H9 (cell line): ENCODE data around the gene MMEL1. TPM values are rescaled to one million over a fixed set of nuclear protein-coding genes. Genes with fewer than 3 reads are reported as not detected.

Experiments
- DNase-seq: peaks from one replicate; pipeline ENCODE4 v3.0.0-alpha.2; 2017
- H2AFZ ChIP-seq: one replicate; pipeline ENCODE4 v1.6.1; 2013; ENCODE audit warnings: mild to moderate bottlenecking, low read length, control low read depth, moderate library complexity
- H2AK5ac ChIP-seq: 2 replicates; pipeline ENCODE4 v1.6.1; 2013; ENCODE audit warnings: low read length, control low read depth, mixed read lengths; ENCODE audit not compliant: insufficient read length
- H2BK120ac ChIP-seq: one replicate; pipeline ENCODE4 v1.6.1; 2013; ENCODE audit warnings: low read depth, mild to moderate bottlenecking, low read length, control low read depth, inconsistent platforms; ENCODE audit not compliant: poor library complexity, severe bottlenecking
- H2BK12ac ChIP-seq: 2 replicates; pipeline ENCODE4 v1.6.1; 2013; ENCODE audit warnings: low read length, control low read depth, mixed read lengths, low read depth; ENCODE audit not compliant: insufficient read length
- H2BK15ac ChIP-seq: 2 replicates; pipeline ENCODE4 v1.6.1; 2013; ENCODE audit warnings: low read depth, low read length, control low read depth
- H2BK20ac ChIP-seq: one replicate; pipeline ENCODE4 v1.6.1; 2013; ENCODE audit warnings: low read depth, mild to moderate bottlenecking, low read length, control low read depth, inconsistent platforms; ENCODE audit not compliant: poor library complexity, severe bottlenecking
- H2BK5ac ChIP-seq: 2 replicates; pipeline ENCODE4 v1.6.1; 2013; ENCODE audit warnings: low read length, control low read depth, mixed read lengths; ENCODE audit not compliant: insufficient read length
- H3K14ac ChIP-seq: 2 replicates; pipeline ENCODE4 v1.6.1; 2013; ENCODE audit warnings: low read length, control low read depth; ENCODE audit not compliant: insufficient read depth
- H3K18ac ChIP-seq: 2 replicates; pipeline ENCODE4 v1.6.1; 2013; ENCODE audit warnings: low read depth, mild to moderate bottlenecking, mixed read lengths, low read length, control low read depth; ENCODE audit not compliant: insufficient read length
- H3K23ac ChIP-seq: 2 replicates; pipeline ENCODE4 v1.6.1; 2013; ENCODE audit warnings: low read length, control low read depth, mixed read lengths, low read depth; ENCODE audit not compliant: insufficient read length
- H3K23me2 ChIP-seq: 2 replicates; pipeline ENCODE4 v1.6.1; 2013; ENCODE audit warnings: low read depth, mild to moderate bottlenecking, mixed read lengths, low read length, control low read depth; ENCODE audit not compliant: insufficient read length, poor library complexity, severe bottlenecking
- H3K27ac ChIP-seq: 2 replicates; pipeline ENCODE4 v1.5.1; 2013; ENCODE audit warnings: low read length, control low read depth, mixed read lengths, low read depth; ENCODE audit not compliant: insufficient read length
- H3K27me3 ChIP-seq: 2 replicates; pipeline ENCODE4 v1.6.1; 2013; ENCODE audit warnings: low read length, control low read depth, inconsistent platforms; ENCODE audit not compliant: insufficient read depth
- H3K4ac ChIP-seq: 2 replicates; pipeline ENCODE4 v1.6.1; 2013; ENCODE audit warnings: low read depth, mild to moderate bottlenecking, control low read depth, inconsistent platforms, low read length, moderate library complexity
- H3K4me1 ChIP-seq: 2 replicates; pipeline ENCODE4 v1.6.1; 2013; ENCODE audit warnings: low read length, control low read depth, inconsistent platforms; ENCODE audit not compliant: insufficient read depth
- H3K4me2 ChIP-seq: 2 replicates; pipeline ENCODE4 v1.6.1; 2013; ENCODE audit warnings: low read length, control low read depth, mixed read lengths; ENCODE audit not compliant: insufficient read length, insufficient read depth
- H3K56ac ChIP-seq: 2 replicates; pipeline ENCODE4 v1.6.1; 2013; ENCODE audit warnings: low read depth, mild to moderate bottlenecking, mixed read lengths, low read length, control low read depth; ENCODE audit not compliant: insufficient read length
- H3K79me1 ChIP-seq: 2 replicates; pipeline ENCODE4 v1.6.1; 2013; ENCODE audit warnings: low read depth, mild to moderate bottlenecking, moderate library complexity, low read length, control low read depth, inconsistent platforms; ENCODE audit not compliant: insufficient read depth, poor library complexity, severe bottlenecking
- H3K79me2 ChIP-seq: 2 replicates; pipeline ENCODE4 v1.6.1; 2013; ENCODE audit warnings: low read length, control low read depth, inconsistent platforms; ENCODE audit not compliant: insufficient read depth
- H3K9ac ChIP-seq: 2 replicates; pipeline ENCODE4 v1.6.1; 2013; ENCODE audit warnings: low read length, control low read depth, mixed read lengths; ENCODE audit not compliant: insufficient read length; ENCODE audit errors: extremely low read depth
- H3K9me3 ChIP-seq: one replicate; pipeline ENCODE4 v1.6.1; 2013; ENCODE audit warnings: low read depth, low read length, inconsistent platforms; ENCODE audit not compliant: control insufficient read depth
- H3T11ph ChIP-seq: one replicate; pipeline ENCODE4 v1.6.1; 2013; ENCODE audit warnings: mild to moderate bottlenecking, low read length, control low read depth, inconsistent platforms
- H4K20me1 ChIP-seq: one replicate; pipeline ENCODE4 v1.6.1; 2013; ENCODE audit not compliant: control insufficient read depth, insufficient read length, insufficient read depth
- H4K5ac ChIP-seq: 2 replicates; pipeline ENCODE4 v1.6.1; 2013; ENCODE audit warnings: low read depth, mild to moderate bottlenecking, mixed read lengths, low read length, control low read depth; ENCODE audit not compliant: insufficient read length
- H4K8ac ChIP-seq: replicated peaks from 2 replicates; pipeline ENCODE4 v1.6.1; 2013; ENCODE audit warnings: low read length, control low read depth, mixed read lengths, low read depth; ENCODE audit not compliant: insufficient read length
- H4K91ac ChIP-seq: 2 replicates; pipeline ENCODE4 v1.6.1; 2013; ENCODE audit warnings: low read depth, mild to moderate bottlenecking, moderate library complexity, mixed read lengths, low read length, control low read depth; ENCODE audit not compliant: insufficient read length
- H3K27ac Mint-ChIP-seq, 3 experiments: 2 replicates in 2 of 3; 3 replicates in 1 of 3; pipeline ENCODE4 v1.8.0; 2020 to 2021; ENCODE audit warnings: mixed read lengths in 3 of 3, mild to moderate bottlenecking in 1 of 3, moderate library complexity in 1 of 3
- H3K27me3 Mint-ChIP-seq: 2 replicates; pipeline ENCODE4 v1.8.0; 2021; ENCODE audit warnings: low read depth, mild to moderate bottlenecking, moderate library complexity, mixed read lengths
- H3K36me3 Mint-ChIP-seq, 3 experiments: 2 replicates in 2 of 3; 3 replicates in 1 of 3; pipeline ENCODE4 v1.8.0; 2020 to 2021; ENCODE audit warnings: low read depth in 3 of 3, mixed read lengths in 3 of 3; ENCODE audit not compliant: insufficient read depth in 1 of 3
- H3K4me1 Mint-ChIP-seq, 2 experiments: 2 replicates each; pipeline ENCODE4 v1.8.0; 2020; ENCODE audit warnings: mixed read lengths in 2 of 2
- H3K4me3 Mint-ChIP-seq, 2 experiments: 2 replicates in 1 of 2; 3 replicates in 1 of 2; pipeline ENCODE4 v1.8.0; 2020 to 2021; ENCODE audit warnings: mild to moderate bottlenecking in 2 of 2, mixed read lengths in 2 of 2, moderate library complexity in 1 of 2
- H3K9me3 Mint-ChIP-seq, 2 experiments: 2 replicates in 1 of 2; 3 replicates in 1 of 2; pipeline ENCODE4 v1.8.0; 2020; ENCODE audit warnings: mild to moderate bottlenecking in 2 of 2, mixed read lengths in 2 of 2, moderate library complexity in 1 of 2
- CTCF ChIP-seq: fragments of 200-600 bp; sonication (generic); conservative IDR thresholded peaks from 3 replicates; pipeline ENCODE4 v1.8.0; 2021; ENCODE audit warnings: antibody characterized with exemption, mild to moderate bottlenecking
- WGBS: extraction: QIAGEN DNeasy Blood & Tissue Kit; methylation state at CpG from one replicate; pipeline ENCODE4 v1.1.7; 2013; ENCODE audit warnings: missing lambda C conversion rate, low lambda C conversion rate, mixed read lengths; ENCODE audit not compliant: insufficient read length; ENCODE audit errors: extremely low coverage; 5-methylcytosine and 5-hydroxymethylcytosine counted together
- total RNA-seq: library from RNA; stranded (reverse); gene quantifications from 2 replicates; pipeline ENCODE4 v1.2.1, GENCODE V29; 2021

MMEL1 gene
- total RNA-seq, 1 experiment from 2014 or later: 0.42 TPM

- no peak overlapping the region for H2AK5ac ChIP-seq
- H4K91ac ChIP-seq: no peak overlapping the region
- H3K27ac ChIP-seq: no peak overlapping the region
- Mint-ChIP-seq H3K27me3 (peaks cover 42% of the 10 kb centered on the region), H3K4me3 (no peak overlapping the region), H3K27ac (peak overlapping the region in 1 of 3 experiments; percentile 39; a peak in 1 of 7 replicates), H3K4me1 (peaks cover 3 to 20% of the 10 kb centered on the region in 2 experiments; a peak in 2 of 4 replicates), H3K9me3 (no peaks in the 10 kb centered on the region; a peak in 1 of 5 replicates), H3K36me3 (no peaks in the 10 kb centered on the region)
- no peak overlapping the region for H3T11ph ChIP-seq
- no CpG with 5 or more reads among the region's 11 CpGs for WGBS
- TF ChIP-seq CTCF: no peak
- no peaks in the 10 kb centered on the region for H4K20me1 ChIP-seq
- H3K4me2 ChIP-seq: no peak overlapping the region
- H3K4me1 ChIP-seq: no peaks in the 10 kb centered on the region
- H3K9me3 ChIP-seq: no peaks in the 10 kb centered on the region
- H4K8ac ChIP-seq: no peak overlapping the region
- peaks cover 11% of the 10 kb centered on the region for H3K23me2 ChIP-seq
- no peak for DNase-seq
- no peak overlapping the region for H3K9ac ChIP-seq
- H2BK15ac ChIP-seq: no peak overlapping the region
- H2BK5ac ChIP-seq: no peak overlapping the region
- H3K27me3 ChIP-seq: no peaks in the 10 kb centered on the region; the same call in 1 of the 2 replicates
- no peak overlapping the region for H3K18ac ChIP-seq
- H3K4ac ChIP-seq: no peak overlapping the region
- H3K14ac ChIP-seq: no peak overlapping the region
- no peaks in the 10 kb centered on the region for H3K79me2 ChIP-seq
- H2BK120ac ChIP-seq: no peak overlapping the region
- no peaks in the 10 kb centered on the region for H3K79me1 ChIP-seq
- no peak overlapping the region for H2AFZ ChIP-seq
- H3K23ac ChIP-seq: no peak overlapping the region
- H3K56ac ChIP-seq: no peak overlapping the region
- no peak overlapping the region for H2BK20ac ChIP-seq
- no peak overlapping the region for H2BK12ac ChIP-seq
- no peak overlapping the region for H4K5ac ChIP-seq
These were observed 90.4 kb downstream of the MMEL1 start for GRCh38 chr1:2542246-2542915.
